HUES6 (cell line): ENCODE results near the gene MEIS2.

ENCODE experiments used
- H3K27ac ChIP-seq: 2 replicates; pipeline ENCODE4 v1.7.0; 2013; ENCODE audit warnings: low read depth, mild to moderate bottlenecking, low read length, inconsistent platforms
- H3K27me3 ChIP-seq: 2 replicates; pipeline ENCODE4 v1.6.1; 2013; ENCODE audit warnings: low read length; ENCODE audit not compliant: control insufficient read depth, insufficient read depth
- H3K36me3 ChIP-seq: 2 replicates; pipeline ENCODE4 v1.6.1; 2013; ENCODE audit warnings: low read length; ENCODE audit not compliant: control insufficient read depth, insufficient read depth
- H3K4me1 ChIP-seq: 2 replicates; pipeline ENCODE4 v1.6.1; 2013; ENCODE audit warnings: low read length; ENCODE audit not compliant: control insufficient read depth, insufficient read depth
- H3K4me3 ChIP-seq: 2 replicates; pipeline ENCODE4 v1.5.1; 2013; ENCODE audit warnings: low read depth, low read length
- H3K9ac ChIP-seq: one replicate; pipeline ENCODE4 v1.6.1; 2013; ENCODE audit warnings: mild to moderate bottlenecking, low read length
- H3K9me3 ChIP-seq: 2 replicates; pipeline ENCODE4 v1.6.1; 2013; ENCODE audit warnings: low read depth, low read length; ENCODE audit not compliant: control insufficient read depth, insufficient read depth

MEIS2 gene

DNA sequence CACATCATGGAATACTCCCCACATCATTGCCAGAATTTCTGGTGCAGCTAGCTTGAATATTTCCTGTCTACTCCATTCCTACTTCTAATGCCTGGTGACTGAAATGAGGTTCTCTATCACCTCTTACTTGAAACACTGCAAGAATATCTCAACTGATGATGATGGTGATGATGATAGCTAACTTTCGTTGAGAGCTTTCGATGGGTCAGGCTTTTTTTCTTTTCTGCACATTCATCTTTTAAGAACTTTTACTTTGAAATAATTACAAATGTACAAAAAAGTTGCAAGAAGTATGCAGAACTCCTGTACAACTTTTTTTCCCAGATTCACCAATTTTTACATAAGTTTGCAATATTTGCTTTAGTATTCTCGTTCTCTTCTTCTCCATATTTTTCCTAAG is 233.5 kb downstream of the MEIS2 start:
- H3K36me3 ChIP-seq, result no peaks in the 10 kb centered on the region
- no peak overlapping the region for H3K4me3 ChIP-seq
- H3K27ac ChIP-seq, result no peak overlapping the region
- peaks cover 2% of the 10 kb centered on the region; the same call in 1 of the 2 replicates for H3K27me3 ChIP-seq
- H3K9me3 ChIP-seq, result no peaks in the 10 kb centered on the region
- no peaks in the 10 kb centered on the region for H3K4me1 ChIP-seq
- H3K9ac ChIP-seq, result no peak overlapping the region

DNA sequence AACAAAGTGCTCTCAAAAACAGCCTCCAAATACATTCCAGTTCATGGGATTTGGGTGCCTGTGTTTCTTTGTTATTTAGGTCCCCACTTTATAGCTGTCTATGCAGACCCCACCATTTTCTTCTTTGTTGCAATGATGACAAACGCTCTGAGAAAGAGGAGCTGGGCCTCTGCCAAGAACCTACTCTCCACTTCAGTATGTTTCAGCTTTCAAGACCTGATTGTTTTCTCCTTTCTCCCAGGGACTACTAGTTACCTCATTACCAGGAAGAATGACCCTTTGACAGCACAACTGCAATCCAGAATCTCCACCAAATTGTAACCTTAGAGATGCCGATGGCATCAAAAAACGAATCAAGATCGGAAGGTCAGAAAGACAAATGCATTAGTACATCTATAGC is 236.8 kb downstream of the MEIS2 start:
- Histone ChIP-seq H3K9ac (no peak overlapping the region), H3K4me3 (no peak overlapping the region), H3K4me1 (no peaks in the 10 kb centered on the region), H3K27ac (no peak overlapping the region), H3K27me3 (no peaks in the 10 kb centered on the region), H3K36me3 (no peaks in the 10 kb centered on the region), H3K9me3 (no peaks in the 10 kb centered on the region)

DNA sequence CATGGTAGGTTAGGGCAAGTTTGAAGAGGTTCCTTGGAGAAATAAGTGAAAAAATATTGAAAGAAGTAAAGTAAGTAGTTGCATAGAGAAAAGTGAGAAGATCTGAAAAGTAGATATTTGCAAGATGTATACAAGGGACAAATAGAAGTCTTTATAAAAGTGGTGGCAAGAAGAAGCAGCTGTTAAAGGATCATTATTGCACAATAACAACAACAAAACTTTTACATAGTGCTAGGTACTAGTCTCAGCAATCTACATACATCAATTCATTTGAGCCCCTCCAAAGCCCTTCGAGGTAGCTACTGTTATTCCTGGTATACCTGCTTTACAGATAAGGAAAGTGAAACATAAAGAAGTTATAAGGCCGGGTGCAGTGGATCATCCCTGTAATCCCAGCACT is 239.6 kb downstream of the MEIS2 start:
- no peaks in the 10 kb centered on the region for H3K27me3 ChIP-seq
- H3K9ac ChIP-seq, result no peak overlapping the region
- no peak overlapping the region for H3K4me3 ChIP-seq
- no peaks in the 10 kb centered on the region for H3K9me3 ChIP-seq
- H3K4me1 ChIP-seq, result no peaks in the 10 kb centered on the region
- no peaks in the 10 kb centered on the region for H3K36me3 ChIP-seq
- no peak overlapping the region for H3K27ac ChIP-seq

DNA sequence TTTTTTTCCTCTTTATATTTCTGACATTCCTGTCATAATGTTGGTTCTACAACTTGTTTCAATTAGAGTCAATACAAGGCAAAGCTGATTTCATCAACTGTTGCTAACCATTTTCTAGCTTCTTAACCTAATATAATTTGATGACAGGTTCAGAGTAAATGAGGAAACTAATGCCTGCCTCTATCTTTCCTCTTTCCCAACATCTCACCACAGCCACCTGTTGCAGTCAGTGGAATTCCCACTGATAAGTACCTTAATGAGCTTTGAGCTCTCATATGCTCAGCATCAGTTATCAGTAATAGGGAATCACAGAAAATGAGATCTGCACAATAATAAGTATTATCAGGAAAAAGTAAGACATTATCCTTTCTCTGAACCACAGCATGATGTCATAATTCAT is 241.9 kb downstream of the MEIS2 start:
- Histone ChIP-seq H3K9ac (no peak overlapping the region), H3K36me3 (no peaks in the 10 kb centered on the region), H3K4me1 (no peaks in the 10 kb centered on the region), H3K4me3 (no peak overlapping the region), H3K27ac (no peak overlapping the region), H3K27me3 (no peaks in the 10 kb centered on the region), H3K9me3 (no peaks in the 10 kb centered on the region)

DNA sequence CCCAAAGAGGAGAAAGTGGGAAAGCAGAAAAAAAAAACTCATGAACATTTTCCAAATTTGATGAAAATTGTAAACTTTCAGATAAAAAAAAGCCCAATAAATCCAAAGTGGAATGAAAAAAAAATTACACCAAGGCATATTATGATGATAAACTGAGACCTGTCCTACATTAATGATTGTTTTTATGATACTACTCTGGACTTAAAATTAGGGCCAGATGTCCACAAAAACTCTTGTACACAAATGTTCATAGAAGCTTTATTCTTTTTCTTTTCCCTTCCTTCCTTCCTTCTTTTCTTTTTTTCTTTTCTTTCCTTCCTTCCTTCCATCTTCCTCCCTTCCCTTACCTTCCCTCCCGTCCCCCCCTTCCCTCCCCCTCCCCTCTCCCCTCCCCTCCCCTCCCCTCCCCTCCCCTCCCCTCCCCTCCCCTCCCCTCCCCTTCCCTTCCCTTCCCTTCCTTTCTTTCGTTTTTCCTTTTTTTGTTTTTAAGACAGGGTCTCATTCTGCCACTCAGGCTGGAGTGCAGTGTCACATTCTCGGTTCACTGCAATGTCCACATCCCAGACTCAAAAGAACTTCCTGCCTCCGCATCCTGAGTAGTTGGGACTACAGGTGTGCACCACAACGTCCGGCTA is 243.9 kb downstream of the MEIS2 start:
- no peaks in the 10 kb centered on the region for H3K36me3 ChIP-seq
- H3K27ac ChIP-seq, result no peak overlapping the region
- no peaks in the 10 kb centered on the region for H3K4me1 ChIP-seq
- H3K27me3 ChIP-seq, result no peaks in the 10 kb centered on the region
- no peak overlapping the region for H3K4me3 ChIP-seq
- H3K9me3 ChIP-seq, result no peaks in the 10 kb centered on the region
- no peak overlapping the region for H3K9ac ChIP-seq

DNA sequence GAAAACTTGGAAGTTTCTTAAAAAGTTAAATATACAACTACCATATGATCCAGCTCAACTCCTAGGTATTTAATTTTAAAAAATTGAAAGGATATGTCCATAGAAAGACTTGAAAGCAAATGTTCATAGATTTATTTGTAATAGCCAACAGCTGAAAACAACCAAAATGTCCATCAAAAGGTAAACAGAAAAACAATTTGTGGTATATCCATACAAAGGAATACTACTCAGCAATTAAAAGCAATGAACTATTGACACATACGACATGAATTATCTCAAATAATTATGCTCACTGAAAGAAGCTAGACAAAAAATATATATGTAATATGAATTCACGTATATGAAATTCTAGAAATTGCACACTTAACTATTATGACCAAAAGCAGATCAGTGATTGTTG is 249.5 kb downstream of the MEIS2 start:
- H3K27me3 ChIP-seq, result no peaks in the 10 kb centered on the region
- no peaks in the 10 kb centered on the region for H3K36me3 ChIP-seq
- H3K9me3 ChIP-seq, result peaks cover 6% of the 10 kb centered on the region; the same call in 1 of the 2 replicates
- H3K4me1 ChIP-seq, result no peaks in the 10 kb centered on the region
- H3K4me3 ChIP-seq, result no peak overlapping the region
- H3K9ac ChIP-seq, result no peak overlapping the region
- no peak overlapping the region for H3K27ac ChIP-seq

DNA sequence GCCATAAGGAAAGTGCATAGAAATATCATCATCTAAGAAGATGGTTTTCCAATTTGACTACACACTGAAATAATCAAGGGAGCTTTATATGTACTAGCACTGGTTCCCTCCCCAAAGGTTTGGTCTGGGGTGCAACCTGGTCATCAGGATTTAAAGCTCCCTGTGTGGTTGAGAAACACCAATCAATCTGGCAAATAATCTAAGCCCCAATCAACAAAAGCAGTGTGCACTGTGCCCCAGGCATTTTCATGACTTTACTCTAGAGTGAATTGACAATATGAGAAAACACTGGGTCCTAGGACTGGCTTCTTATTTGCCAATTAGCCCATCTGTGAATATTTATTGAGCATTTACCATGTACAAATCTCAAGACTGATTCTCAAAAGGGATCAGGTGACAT is 255.1 kb downstream of the MEIS2 start:
- no peaks in the 10 kb centered on the region for H3K9me3 ChIP-seq
- H3K36me3 ChIP-seq, result no peaks in the 10 kb centered on the region
- no peak overlapping the region for H3K4me3 ChIP-seq
- no peak overlapping the region for H3K9ac ChIP-seq
- H3K27ac ChIP-seq, result no peak overlapping the region
- no peaks in the 10 kb centered on the region for H3K27me3 ChIP-seq
- H3K4me1 ChIP-seq, result peaks cover 9% of the 10 kb centered on the region; the same call in 1 of the 2 replicates

DNA sequence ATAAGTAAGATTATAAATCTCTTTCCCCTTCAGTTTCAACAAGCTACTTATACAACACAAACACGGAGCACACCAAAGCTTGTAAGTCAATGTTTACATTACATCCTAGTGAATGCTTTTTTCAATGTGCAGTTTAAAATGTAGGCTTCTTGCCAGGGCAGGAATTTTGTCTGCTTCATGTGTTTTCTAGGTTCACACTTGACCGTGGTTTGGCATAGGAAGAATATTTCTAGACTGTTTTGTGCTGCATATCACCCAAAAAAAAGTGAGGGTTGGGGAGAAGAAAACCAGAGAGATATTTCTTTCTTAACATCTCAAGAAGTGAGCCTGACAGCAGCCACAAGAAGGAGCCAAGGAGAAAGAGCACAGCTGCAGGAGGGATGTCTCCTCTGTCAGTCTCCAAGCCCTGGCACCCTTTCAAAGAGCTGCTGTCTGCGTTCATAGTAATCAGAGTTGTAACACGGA is 255.8 kb downstream of the MEIS2 start:
- H3K36me3 ChIP-seq, result no peaks in the 10 kb centered on the region
- H3K9me3 ChIP-seq, result no peaks in the 10 kb centered on the region
- no peak overlapping the region for H3K27ac ChIP-seq
- H3K9ac ChIP-seq, result no peak overlapping the region
- no peak overlapping the region for H3K4me3 ChIP-seq
- H3K27me3 ChIP-seq, result no peaks in the 10 kb centered on the region
- peaks cover 9% of the 10 kb centered on the region; the same call in 1 of the 2 replicates for H3K4me1 ChIP-seq

DNA sequence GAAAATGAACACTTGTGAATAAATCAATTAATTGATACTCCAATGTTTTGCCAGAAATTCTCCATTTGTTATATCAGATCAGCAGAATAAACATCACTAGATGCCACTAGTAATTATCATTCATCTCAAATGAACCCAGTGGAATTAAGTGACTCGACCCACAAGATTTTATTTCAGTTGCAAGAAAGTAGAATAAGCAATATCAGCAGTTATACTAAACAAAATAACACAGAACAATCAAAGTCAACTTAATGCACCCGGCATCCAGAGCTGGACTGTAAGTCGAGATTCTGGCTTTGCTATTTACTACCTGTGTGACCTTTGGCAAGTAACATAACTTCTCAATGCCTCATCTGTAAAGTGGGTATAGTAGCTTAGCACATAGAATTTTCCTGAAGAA is 256.5 kb downstream of the MEIS2 start:
- H3K4me1 ChIP-seq, result peaks cover 9% of the 10 kb centered on the region; the same call in 1 of the 2 replicates
- no peaks in the 10 kb centered on the region for H3K27me3 ChIP-seq
- no peak overlapping the region for H3K4me3 ChIP-seq
- H3K9me3 ChIP-seq, result no peaks in the 10 kb centered on the region
- H3K27ac ChIP-seq, result no peak overlapping the region
- no peak overlapping the region for H3K9ac ChIP-seq
- no peaks in the 10 kb centered on the region for H3K36me3 ChIP-seq

DNA sequence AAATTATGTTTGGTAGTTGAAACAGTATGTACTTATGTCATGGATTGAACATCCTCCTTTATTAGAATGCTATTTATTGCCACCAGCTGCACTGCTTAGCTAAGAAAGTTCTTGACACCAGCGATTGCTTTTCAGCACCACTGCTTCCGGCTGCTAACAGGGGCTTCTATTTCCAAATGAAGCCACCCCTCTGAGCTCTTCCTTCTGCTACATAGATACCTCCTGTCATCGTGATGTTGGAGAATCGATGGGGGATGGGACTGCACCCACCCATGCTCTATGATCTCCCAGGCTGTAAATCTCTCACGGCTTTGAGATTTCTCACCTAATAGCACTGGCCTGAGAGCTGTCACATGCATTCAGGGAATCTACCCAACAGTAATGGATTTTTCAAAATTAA is 259.2 kb downstream of the MEIS2 start:
- Histone ChIP-seq H3K27ac (no peak overlapping the region), H3K27me3 (no peaks in the 10 kb centered on the region), H3K4me1 (peaks cover 9% of the 10 kb centered on the region; the same call in 1 of the 2 replicates), H3K36me3 (no peaks in the 10 kb centered on the region), H3K9ac (no peak overlapping the region), H3K4me3 (no peak overlapping the region), H3K9me3 (no peaks in the 10 kb centered on the region)
